Measurements from ENCODE around the gene POLR2A.
"Not testable (repeated sequence)": the region's sequence is repeated elsewhere in the genome, so short reads cannot be mapped to it uniquely, and the experiment has no call there.

POLR2A gene

GRCh38 chr17:7479213-7480088 is 4.7 kb upstream of the POLR2A start, which contains the start of gene ZBTB4:
Gene ZBTB4, minus strand, starts transcription at chr17:7479631. Its CDS starts 12,830 bp downstream, at chr17:7466801.
- DNase-seq, result no peak

- DNase-seq, result no peak
These were observed 4.1 kb upstream of the POLR2A start for GRCh38 chr17:7480089-7480384.

GRCh38 chr17:7481275-7481674 is 2.9 kb upstream of the POLR2A start, which contains the start of gene SLC35G6:
Gene SLC35G6, plus strand, starts transcription at chr17:7481446. Its CDS starts 71 bp downstream, at chr17:7481517.
- DNase-seq, result not testable (repeated sequence)

GRCh38 chr17:7481842-7482741 is 2.1 kb upstream of the POLR2A start:
- DNase-seq, result not testable (repeated sequence)

GRCh38 chr17:7482742-7483088 is 1.5 kb upstream of the POLR2A start:
- not testable (repeated sequence) for DNase-seq

GRCh38 chr17:7483255-7484066 is 705 bp upstream of the POLR2A start:
- DNase-seq, result peak; percentile 87

GRCh38 chr17:7484919-7485377 is 782 bp downstream of the POLR2A start:
- no peak for DNase-seq

GRCh38 chr17:7486181-7486580 is 2.0 kb downstream of the POLR2A start:
- DNase-seq, result no peak

GRCh38 chr17:7490144-7490543 is 6.0 kb downstream of the POLR2A start:
- no peak for DNase-seq

- no peak for DNase-seq
These were observed 7.4 kb downstream of the POLR2A start for GRCh38 chr17:7491583-7491982.

GRCh38 chr17:7493941-7494340 is 9.8 kb downstream of the POLR2A start:
- no peak for DNase-seq

GRCh38 chr17:7495906-7496434 is 11.8 kb downstream of the POLR2A start:
- no peak for DNase-seq

GRCh38 chr17:7496470-7497183 is 12.5 kb downstream of the POLR2A start:
- DNase-seq, result no peak

- no peak for DNase-seq
These were observed 13.1 kb downstream of the POLR2A start for GRCh38 chr17:7497228-7497627.

GRCh38 chr17:7497636-7498035 is 13.5 kb downstream of the POLR2A start:
- no peak for DNase-seq

GRCh38 chr17:7499161-7499560 is 15.0 kb downstream of the POLR2A start:
- no peak for DNase-seq

- DNase-seq, result no peak
These were observed 17.6 kb downstream of the POLR2A start for GRCh38 chr17:7501729-7502128.

GRCh38 chr17:7502171-7502847 is 18.1 kb downstream of the POLR2A start:
- DNase-seq, result no peak

GRCh38 chr17:7502987-7503386 is 18.8 kb downstream of the POLR2A start:
- no peak for DNase-seq

GRCh38 chr17:7503521-7503920 is 19.4 kb downstream of the POLR2A start:
- DNase-seq, result no peak

GRCh38 chr17:7508145-7508544 is 24.0 kb downstream of the POLR2A start:
- DNase-seq, result no peak

All from MV-4-11 (cell line).